K562 (cell line): ENCODE data around the gene ZNF354B. TPM values are rescaled to one million over a fixed set of nuclear protein-coding genes. Genes with fewer than 3 reads are reported as not detected.

Experiments used
- ATAC-seq: fragments of 200-7000 bp; cut with Tn5 transposase; 3 replicates; pipeline ENCODE4 v1.9.1; 2020; ENCODE audit warnings: moderate library complexity
- BruUV-seq: library from RNA; stranded (reverse); fragments of 400-500 nt; replicated peaks from 2 replicates; lab custom pipeline; 2021; lab: Mats Ljungman, UMichigan
- CTCF ChIA-PET: fragments of 300-600 bp; formaldehyde crosslinking; extraction: SDS; loops from one replicate; lab custom pipeline; 2021; ENCODE audit warnings: low intra/inter-chr PET ratio; lab: Yijun Ruan, JAX
- POLR2A ChIA-PET: fragments of 300-600, 350-650 bp; sonication (Branson Sonifier 250); formaldehyde crosslinking; extraction: SDS; loops from one replicate; lab custom pipeline; 2021; ENCODE audit warnings: antibody characterized with exemption, inconsistent platforms; lab: Yijun Ruan, JAX
- DNase-seq, 4 experiments: peaks; one replicate each; pipeline versions ENCODE4 v3.0.0 to v3.0.0-alpha.2; 2011 to 2018; ENCODE audit warnings: low spot score in 3 of 4, mixed read lengths in 3 of 4; ENCODE audit errors: extremely low read depth in 1 of 4
- FAIRE-seq: peaks from 2 replicates; lab custom pipeline; 2011; peaks lifted over from hg19 to GRCh38; lab: Jason Lieb, UNC
- H2AFZ ChIP-seq: 2 replicates; pipeline ENCODE4 v1.6.0; 2011; ENCODE audit warnings: low read depth, low read length, control low read depth, inconsistent platforms
- H3K27ac ChIP-seq: fragments of 200-600 bp; 3 replicates; pipeline ENCODE4 v1.8.0; 2011; ENCODE audit warnings: low read depth, mild to moderate bottlenecking, control low read depth, inconsistent platforms, low read length, moderate library complexity, mixed read lengths; ENCODE audit errors: extremely low read depth
- H3K27me3 ChIP-seq, 2 experiments: fragments of 300-600 bp in 1 of 2; 2 replicates in 1 of 2; 3 replicates in 1 of 2; pipeline versions ENCODE4 v1.6.0 to v1.8.0; 2011; ENCODE audit warnings: inconsistent platforms in 2 of 2, low read length in 2 of 2, mild to moderate bottlenecking in 1 of 2, mixed read lengths in 1 of 2, moderate library complexity in 1 of 2; ENCODE audit not compliant: control insufficient read depth in 2 of 2, insufficient read depth in 2 of 2
- H3K36me3 ChIP-seq: fragments of 300-600 bp; 3 replicates; pipeline ENCODE4 v1.8.0; 2011; ENCODE audit warnings: mild to moderate bottlenecking, low read length, inconsistent platforms; ENCODE audit not compliant: control insufficient read depth, insufficient read depth
- H3K4me1 ChIP-seq, 2 experiments: fragments of 200-600 bp in 1 of 2; replicated peaks in 1 of 2; 2 replicates in 1 of 2; 3 replicates in 1 of 2; pipeline versions ENCODE4 v1.5.1 to v1.8.0; 2011; ENCODE audit warnings: inconsistent platforms in 2 of 2, low read length in 2 of 2, mild to moderate bottlenecking in 1 of 2, mixed read lengths in 1 of 2, moderate library complexity in 1 of 2; ENCODE audit not compliant: control insufficient read depth in 2 of 2, insufficient read depth in 2 of 2
- H3K4me2 ChIP-seq: 2 replicates; pipeline ENCODE4 v1.6.1; 2011; ENCODE audit warnings: low read length, control low read depth, inconsistent platforms, mixed read lengths; ENCODE audit not compliant: insufficient read depth
- H3K4me3 ChIP-seq: fragments of 200-600 bp; sonication (generic), shearing (Covaris generic); 2 replicates; pipeline ENCODE4 v1.5.1; 2016; ENCODE audit warnings: control low read depth, inconsistent platforms
- H3K79me2 ChIP-seq: fragments of 200-600 bp; 3 replicates; pipeline ENCODE4 v1.8.0; 2011; ENCODE audit warnings: low read length, inconsistent platforms; ENCODE audit not compliant: control insufficient read depth, insufficient read depth
- H3K9ac ChIP-seq, 2 experiments: 2 replicates each; pipeline versions ENCODE4 v1.6.0 to v1.6.1; 2011; ENCODE audit warnings: low read depth in 2 of 2, low read length in 2 of 2, control low read depth in 1 of 2, inconsistent platforms in 1 of 2, mild to moderate bottlenecking in 1 of 2, mixed read lengths in 1 of 2; ENCODE audit not compliant: insufficient read depth in 1 of 2
- H3K9me1 ChIP-seq: one replicate; pipeline ENCODE4 v1.6.0; 2011; ENCODE audit warnings: inconsistent platforms, mild to moderate bottlenecking, low read length, moderate library complexity; ENCODE audit not compliant: control insufficient read depth, insufficient read depth
- H3K9me3 ChIP-seq: replicated peaks from 2 replicates; pipeline ENCODE4 v1.5.1; 2011; ENCODE audit warnings: low read depth, low read length, inconsistent platforms; ENCODE audit not compliant: control insufficient read depth, insufficient read depth
- H4K20me1 ChIP-seq: replicated peaks from 2 replicates; pipeline ENCODE4 v1.6.1; 2011; ENCODE audit warnings: low read length, inconsistent platforms, mixed read lengths; ENCODE audit not compliant: control insufficient read depth, insufficient read depth
- CCAR2 ChIP-seq: fragments of 200-400 bp; formaldehyde crosslinking; IDR thresholded peaks from 2 replicates; pipeline ENCODE4 v1.6.1; 2017; ENCODE audit warnings: mild to moderate bottlenecking, low read depth, low read length
- CTCF ChIP-seq, 3 experiments: IDR thresholded peaks in 2 of 3; conservative IDR thresholded peaks in 1 of 3; 2 replicates each; pipeline ENCODE4 v1.5.1; 2011 to 2012; ENCODE audit warnings: low read length in 3 of 3, mild to moderate bottlenecking in 3 of 3, control low read depth in 2 of 3, improper control_type of control experiment in 1 of 3, inconsistent platforms in 1 of 3, low read depth in 1 of 3, mixed read lengths in 1 of 3, moderate library complexity in 1 of 3; ENCODE audit not compliant: insufficient read depth in 2 of 3
- DDX20 ChIP-seq: fragments of 450-650 bp; IDR thresholded peaks from 2 replicates; pipeline ENCODE4 v1.6.1; 2016; ENCODE audit warnings: missing genetic modification characterization, low read depth, mild to moderate bottlenecking, missing compliant biosample characterization, moderate library complexity
- DLX4 ChIP-seq: fragments of 250-450 bp; sonication (Bioruptor Pico); IDR thresholded peaks from 2 replicates; pipeline ENCODE4 v1.6.1; 2021; ENCODE audit warnings: mild to moderate bottlenecking
- EP400 ChIP-seq: fragments of 450-650 bp; IDR thresholded peaks from 2 replicates; pipeline ENCODE4 v1.6.1; 2017; ENCODE audit warnings: antibody characterized with exemption, mild to moderate bottlenecking, moderate library complexity
- HNRNPK ChIP-seq: fragments of 200-400 bp; formaldehyde crosslinking; IDR thresholded peaks from one replicate; pipeline ENCODE4 v1.6.1; 2018; ENCODE audit warnings: mild to moderate bottlenecking, low read depth, low read length; ENCODE audit not compliant: poor library complexity, severe bottlenecking
- PHF21A ChIP-seq: fragments of 450-650 bp; IDR thresholded peaks from 2 replicates; pipeline ENCODE4 v1.6.1; 2017; ENCODE audit warnings: low read depth, borderline replicate concordance
- ZNF175 ChIP-seq: fragments of 200-800 bp; sonication (Bioruptor generic); IDR thresholded peaks from 2 replicates; pipeline ENCODE4 v1.6.1; 2016; ENCODE audit warnings: low read depth, mild to moderate bottlenecking, missing genetic modification characterization, missing compliant biosample characterization
- ZNF212 ChIP-seq: fragments of 450-650 bp; formaldehyde crosslinking; IDR thresholded peaks from 2 replicates; pipeline ENCODE4 v1.4.0; 2020; ENCODE audit warnings: mild to moderate bottlenecking
- ZNF436 ChIP-seq: fragments of 250-450, 450-650 bp; sonication (Bioruptor Pico); formaldehyde crosslinking; IDR thresholded peaks from 2 replicates; pipeline ENCODE4 v1.7.0; 2020; ENCODE audit warnings: mild to moderate bottlenecking
- WGBS: fragments of 100-300 bp; shearing (Covaris generic); methylation state at CpG from one replicate; pipeline ENCODE4 v1.1.6; 2016; ENCODE audit warnings: low coverage, mixed read lengths; ENCODE audit not compliant: insufficient coverage; ENCODE audit errors: missing lambda C conversion rate; 5-methylcytosine and 5-hydroxymethylcytosine counted together
- in situ Hi-C: fragments of 300-500 bp; cut with MboI; formaldehyde crosslinking; loops from 4 replicates; pipeline ENCODE4 v1.15.0; 2018; ENCODE audit warnings: inconsistent platforms, mixed read lengths
- intact Hi-C: fragments of 100-400 bp; cut with micrococcal nuclease; formaldehyde crosslinking; loops from 2 replicates; pipeline ENCODE4 v1.14.2; 2022
- polyA plus RNA-seq, 8 experiments: library from polyadenylated mRNA; depleted of rRNA in 4 of 8; stranded (reverse) in 5 of 8; unstranded in 3 of 8; fragments of >200 nt; fragmentation: Nextera tagmentation in 2 of 8; fragmentation: Illumina TruSeq in 1 of 8; extraction: Ambion mirVana in 2 of 8; extraction: Trizol in 1 of 8; gene quantifications; 2 replicates each; pipeline versions ENCODE4 v1.2.1 to v1.2.3, GENCODE V29; 2011 to 2014; ENCODE audit warnings: inconsistent platforms in 1 of 8, missing spikeins in 1 of 8
- total RNA-seq, 7 experiments: library from RNA; depleted of rRNA in 6 of 7; stranded (reverse); fragments of >200 nt in 6 of 7; fragmentation: Illumina TruSeq in 2 of 7; extraction: Trizol in 2 of 7; gene quantifications; 2 replicates each; pipeline versions ENCODE4 v1.2.1 to v1.2.3, GENCODE V29; 2011 to 2021; ENCODE audit warnings: low replicate concordance in 1 of 7

Gene ZNF354B
- total and polyA plus RNA-seq, 9 of the 15 experiments (the other 6 are each of a cell fraction or from before 2014, with no cell fraction given) = 1.8 to 18.3 (median 11.2) TPM

GRCh38 chr5:178902849-178903248 is 43.1 kb downstream of the ZNF354B start:
- H3K4me2 ChIP-seq = no peak overlapping the region
- no peak overlapping the region for H3K9ac ChIP-seq
- BruUV-seq = no TSS peak
- no peak overlapping the region for H2AFZ ChIP-seq
- no peak overlapping the region for H3K27ac ChIP-seq
- no peaks in the 10 kb centered on the region for H3K4me1 ChIP-seq
- no peaks in the 10 kb centered on the region for H3K79me2 ChIP-seq
- H3K4me3 ChIP-seq = no peak overlapping the region
- ATAC-seq (no peak), FAIRE-seq (no peak), DNase-seq (no peak)
- no peaks in the 10 kb centered on the region for H3K27me3 ChIP-seq
- intact Hi-C loops (no loop called here), in situ Hi-C loops (no loop called here)
- TF ChIP-seq PHF21A = no peak
- TF ChIP-seq HNRNPK = no peak
- TF ChIP-seq ZNF212 (CRISPR knock-in tag) = no peak
- TF ChIP-seq CTCF (IDR thresholded peaks at IDR 0.05 in 2 of 3, conservative IDR thresholded peaks at IDR 0.05 in 1 of 3; ENCODE audit: insufficient read depth in 2 of 3, low read depth in 1 of 3, low read length in 3 of 3) = no peak
- no peak for TF ChIP-seq DLX4 (CRISPR knock-in tag)
- no peak for TF ChIP-seq ZNF436 (CRISPR knock-in tag)
- TF ChIP-seq ZNF175 (CRISPR knock-in tag) = no peak
- TF ChIP-seq DDX20 (tag) = no peak
- TF ChIP-seq CCAR2 = no peak
- no peak for TF ChIP-seq EP400
- no peaks in the 10 kb centered on the region for H3K9me1 ChIP-seq
- ChIA-PET POLR2A (no interaction called here), CTCF (no interaction called here)
- H3K9me3 ChIP-seq = 0 out of 2 replicates have a peak, but pooled peaks cover 3% of the 10 kb centered on the region
- H3K36me3 ChIP-seq = no peaks in the 10 kb centered on the region
- 0% methylated on average over 3 of the region's 3 CpGs for WGBS
- no peaks in the 10 kb centered on the region for H4K20me1 ChIP-seq
